Measurements from ENCODE around the gene MYO3A. TPM values are rescaled to one million over a fixed set of nuclear protein-coding genes. Genes with fewer than 3 reads are reported as not detected.
"Not testable (repeated sequence)": the region's sequence is repeated elsewhere in the genome, so short reads cannot be mapped to it uniquely, and the experiment has no call there.

MYO3A gene
- total RNA-seq, 2 donors from 2014 or later: 5.2 TPM; not detected in 1

GRCh38 chr10:25988583-25988982, 54.6 kb downstream of the MYO3A start:
- Histone ChIP-seq H3K9me3 (no peaks in the 10 kb centered on the region), H3K27ac (no peak overlapping the region), H3K36me3 (no peaks in the 10 kb centered on the region), H3K4me3 (no peak overlapping the region), H3K27me3 (replicated peaks; ENCODE audit: insufficient read depth) (no peaks in the 10 kb centered on the region), H3K4me1 (replicated peaks) (no peaks in the 10 kb centered on the region)
- TF ChIP-seq POLR2A (IDR thresholded peaks at IDR 0.05): no peak
- TF ChIP-seq, protein P1, sequence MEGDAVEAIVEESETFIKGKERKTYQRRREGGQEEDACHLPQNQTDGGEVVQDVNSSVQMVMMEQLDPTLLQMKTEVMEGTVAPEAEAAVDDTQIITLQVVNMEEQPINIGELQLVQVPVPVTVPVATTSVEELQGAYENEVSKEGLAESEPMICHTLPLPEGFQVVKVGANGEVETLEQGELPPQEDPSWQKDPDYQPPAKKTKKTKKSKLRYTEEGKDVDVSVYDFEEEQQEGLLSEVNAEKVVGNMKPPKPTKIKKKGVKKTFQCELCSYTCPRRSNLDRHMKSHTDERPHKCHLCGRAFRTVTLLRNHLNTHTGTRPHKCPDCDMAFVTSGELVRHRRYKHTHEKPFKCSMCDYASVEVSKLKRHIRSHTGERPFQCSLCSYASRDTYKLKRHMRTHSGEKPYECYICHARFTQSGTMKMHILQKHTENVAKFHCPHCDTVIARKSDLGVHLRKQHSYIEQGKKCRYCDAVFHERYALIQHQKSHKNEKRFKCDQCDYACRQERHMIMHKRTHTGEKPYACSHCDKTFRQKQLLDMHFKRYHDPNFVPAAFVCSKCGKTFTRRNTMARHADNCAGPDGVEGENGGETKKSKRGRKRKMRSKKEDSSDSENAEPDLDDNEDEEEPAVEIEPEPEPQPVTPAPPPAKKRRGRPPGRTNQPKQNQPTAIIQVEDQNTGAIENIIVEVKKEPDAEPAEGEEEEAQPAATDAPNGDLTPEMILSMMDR (IDR thresholded peaks at IDR 0.05): no peak
- no peak for TF ChIP-seq POLR2AphosphoS5 (IDR thresholded peaks at IDR 0.05)
- 15% methylated on average over 2 of the region's 2 CpGs for WGBS
- DNase-seq (ENCODE audit: low spot score): no peak
- intact Hi-C loops (cut with DNase I): no loop called here

DNA sequence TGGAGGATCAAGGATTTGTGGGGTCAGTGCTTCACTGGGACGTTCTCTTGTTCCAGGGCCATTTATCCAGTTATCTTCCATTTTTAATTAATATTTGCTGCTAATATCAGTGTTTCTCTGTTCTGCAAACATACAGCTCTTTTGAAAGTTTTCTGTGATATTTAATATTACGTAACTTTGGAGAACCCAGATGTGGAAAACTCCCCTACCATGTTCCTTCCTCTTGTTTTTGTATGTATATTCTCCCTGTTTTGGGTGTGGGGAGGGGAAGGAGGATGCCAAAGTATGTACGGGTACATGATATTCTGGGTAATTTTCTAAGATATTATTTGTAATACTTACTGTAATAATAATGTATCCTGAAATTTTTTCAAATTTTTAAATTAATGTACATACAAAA, 55.9 kb downstream of the MYO3A start:
- no peaks in the 10 kb centered on the region for H3K36me3 ChIP-seq
- no peak for TF ChIP-seq POLR2A (IDR thresholded peaks at IDR 0.05)
- TF ChIP-seq POLR2AphosphoS5 (IDR thresholded peaks at IDR 0.05): no peak
- TF ChIP-seq, protein P1 (IDR thresholded peaks at IDR 0.05): no peak
- 91% methylated on average over 3 of the region's 3 CpGs for WGBS
- H3K4me3 ChIP-seq: no peak overlapping the region
- no peaks in the 10 kb centered on the region for H3K9me3 ChIP-seq
- no peaks in the 10 kb centered on the region for H3K4me1 ChIP-seq (replicated peaks)
- no peaks in the 10 kb centered on the region for H3K27me3 ChIP-seq (replicated peaks; ENCODE audit: insufficient read depth)
- intact Hi-C loops (cut with DNase I): no loop called here
- DNase-seq (ENCODE audit: low spot score): no peak
- no peak overlapping the region for H3K27ac ChIP-seq

- TF ChIP-seq POLR2A (IDR thresholded peaks at IDR 0.05) (no peak), POLR2AphosphoS5 (IDR thresholded peaks at IDR 0.05) (no peak)
- TF ChIP-seq, protein P1 (IDR thresholded peaks at IDR 0.05): no peak
- intact Hi-C loops (cut with DNase I): no loop called here
- DNase-seq (ENCODE audit: low spot score): no peak
- no peaks in the 10 kb centered on the region for H3K4me1 ChIP-seq (replicated peaks)
- H3K4me3 ChIP-seq: no peak overlapping the region
- no peak overlapping the region for H3K27ac ChIP-seq
- H3K9me3 ChIP-seq: no peaks in the 10 kb centered on the region
- H3K27me3 ChIP-seq (replicated peaks; ENCODE audit: insufficient read depth): no peaks in the 10 kb centered on the region
- no peaks in the 10 kb centered on the region for H3K36me3 ChIP-seq
- WGBS: 82% methylated on average over 4 of the region's 4 CpGs
Measured at GRCh38 chr10:25999295-25999981, 65.4 kb downstream of the MYO3A start.

- Histone ChIP-seq H3K36me3 (no peaks in the 10 kb centered on the region), H3K27me3 (replicated peaks; ENCODE audit: insufficient read depth) (no peaks in the 10 kb centered on the region), H3K9me3 (no peaks in the 10 kb centered on the region), H3K27ac (no peak overlapping the region), H3K4me3 (no peak overlapping the region), H3K4me1 (replicated peaks) (no peaks in the 10 kb centered on the region)
- intact Hi-C loops (cut with DNase I): no loop called here
- TF ChIP-seq POLR2A (IDR thresholded peaks at IDR 0.05) (no peak), POLR2AphosphoS5 (IDR thresholded peaks at IDR 0.05) (no peak)
- TF ChIP-seq, protein P1 (IDR thresholded peaks at IDR 0.05): no peak
- no peak for DNase-seq (ENCODE audit: low spot score)
- 97% methylated on average over 5 of the region's 5 CpGs for WGBS
Measured at GRCh38 chr10:26000971-26001370, 66.9 kb downstream of the MYO3A start.

DNA sequence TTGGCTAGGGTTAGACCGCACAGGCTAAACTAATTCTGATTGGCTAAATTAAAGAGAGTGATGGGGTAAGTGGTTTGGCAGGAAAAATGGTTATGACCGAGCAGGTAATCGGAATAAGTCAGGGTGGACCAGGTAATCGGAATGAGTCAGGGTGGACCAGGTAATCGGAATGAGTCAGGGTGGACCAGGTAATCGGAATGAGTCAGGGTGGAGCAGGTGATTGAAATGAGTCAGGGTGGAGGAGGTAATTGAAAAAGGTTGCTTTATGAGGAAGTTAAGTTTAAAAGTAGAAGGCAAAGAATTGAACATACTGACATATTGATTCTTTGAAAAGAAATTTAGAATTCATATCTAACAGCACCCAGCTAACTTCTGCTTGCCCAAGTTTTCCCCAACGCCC, 68.4 kb downstream of the MYO3A start:
- H3K4me1 ChIP-seq (replicated peaks); H3K27me3 ChIP-seq (replicated peaks; ENCODE audit: insufficient read depth); H3K36me3 ChIP-seq; intact Hi-C loops (cut with DNase I); H3K27ac ChIP-seq; DNase-seq (ENCODE audit: low spot score); H3K4me3 ChIP-seq; H3K9me3 ChIP-seq: not testable (repeated sequence)
- WGBS: 95% methylated on average over 7 of the region's 7 CpGs

Data from prostate gland (tissue), 2 donors.